Chondrocyte (in vitro differentiated cells): ENCODE measurements around the gene CALCA. TPM values are rescaled to one million over a fixed set of nuclear protein-coding genes. Genes with fewer than 3 reads are reported as not detected.

Experiments
- DNase-seq: peaks from one replicate; pipeline ENCODE4 v3.0.0; 2021; ENCODE audit warnings: mixed read lengths, low spot score
- H3K27ac Mint-ChIP-seq: one replicate; pipeline ENCODE4 v1.8.0; 2021; ENCODE audit warnings: mild to moderate bottlenecking, moderate library complexity, mixed read lengths; ENCODE audit not compliant: unreplicated experiment
- H3K27me3 Mint-ChIP-seq: 2 replicates; pipeline ENCODE4 v1.8.0; 2021; ENCODE audit warnings: low read depth, mixed read lengths
- H3K36me3 Mint-ChIP-seq: 2 replicates; pipeline ENCODE4 v1.8.0; 2021; ENCODE audit warnings: low read depth, mixed read lengths
- H3K4me1 Mint-ChIP-seq: 2 replicates; pipeline ENCODE4 v1.8.0; 2021; ENCODE audit warnings: low read depth, mild to moderate bottlenecking, mixed read lengths
- H3K4me3 Mint-ChIP-seq: one replicate; pipeline ENCODE4 v1.8.0; 2021; ENCODE audit warnings: mild to moderate bottlenecking, moderate library complexity, mixed read lengths; ENCODE audit not compliant: unreplicated experiment
- H3K9me3 Mint-ChIP-seq: 2 replicates; pipeline ENCODE4 v1.8.0; 2021; ENCODE audit warnings: low read depth, mixed read lengths
- total RNA-seq: library from RNA; stranded (reverse); gene quantifications from 3 replicates; pipeline ENCODE4 v1.2.1, GENCODE V29; 2021
- TF ChIP-seq, protein P1 (sequence below): fragments of 200-600 bp; sonication (generic); IDR thresholded peaks from 2 replicates; pipeline ENCODE4 v1.5.0; 2021; ENCODE audit warnings: antibody characterized with exemption, mild to moderate bottlenecking, moderate library complexity

Gene CALCA
- total RNA-seq, 1 donor from 2014 or later = not detected

- DNase-seq = no peak
- H3K4me3 Mint-ChIP-seq = no peak overlapping the region
- no peaks in the 10 kb centered on the region for H3K36me3 Mint-ChIP-seq
- TF ChIP-seq, protein P1, sequence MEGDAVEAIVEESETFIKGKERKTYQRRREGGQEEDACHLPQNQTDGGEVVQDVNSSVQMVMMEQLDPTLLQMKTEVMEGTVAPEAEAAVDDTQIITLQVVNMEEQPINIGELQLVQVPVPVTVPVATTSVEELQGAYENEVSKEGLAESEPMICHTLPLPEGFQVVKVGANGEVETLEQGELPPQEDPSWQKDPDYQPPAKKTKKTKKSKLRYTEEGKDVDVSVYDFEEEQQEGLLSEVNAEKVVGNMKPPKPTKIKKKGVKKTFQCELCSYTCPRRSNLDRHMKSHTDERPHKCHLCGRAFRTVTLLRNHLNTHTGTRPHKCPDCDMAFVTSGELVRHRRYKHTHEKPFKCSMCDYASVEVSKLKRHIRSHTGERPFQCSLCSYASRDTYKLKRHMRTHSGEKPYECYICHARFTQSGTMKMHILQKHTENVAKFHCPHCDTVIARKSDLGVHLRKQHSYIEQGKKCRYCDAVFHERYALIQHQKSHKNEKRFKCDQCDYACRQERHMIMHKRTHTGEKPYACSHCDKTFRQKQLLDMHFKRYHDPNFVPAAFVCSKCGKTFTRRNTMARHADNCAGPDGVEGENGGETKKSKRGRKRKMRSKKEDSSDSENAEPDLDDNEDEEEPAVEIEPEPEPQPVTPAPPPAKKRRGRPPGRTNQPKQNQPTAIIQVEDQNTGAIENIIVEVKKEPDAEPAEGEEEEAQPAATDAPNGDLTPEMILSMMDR = no peak
- peaks cover 11% of the 10 kb centered on the region for H3K27me3 Mint-ChIP-seq
- no peaks in the 10 kb centered on the region for H3K9me3 Mint-ChIP-seq
- no peak overlapping the region for H3K27ac Mint-ChIP-seq
- no peaks in the 10 kb centered on the region for H3K4me1 Mint-ChIP-seq
These were observed 16.0 kb downstream of the CALCA start for GRCh38 chr11:14956111-14956510.

- TF ChIP-seq, protein P1 = no peak
These were observed 17.6 kb downstream of the CALCA start for GRCh38 chr11:14954581-14954980.

GRCh38 chr11:14953904-14954303 is 18.2 kb downstream of the CALCA start:
- no peak overlapping the region for H3K27ac Mint-ChIP-seq
- no peaks in the 10 kb centered on the region for H3K36me3 Mint-ChIP-seq
- H3K27me3 Mint-ChIP-seq = peaks cover 11% of the 10 kb centered on the region
- H3K4me3 Mint-ChIP-seq = no peak overlapping the region
- TF ChIP-seq, protein P1 = no peak
- no peaks in the 10 kb centered on the region for H3K9me3 Mint-ChIP-seq
- no peaks in the 10 kb centered on the region for H3K4me1 Mint-ChIP-seq
- DNase-seq = no peak

More at GRCh38 chr11:14954581-14954980, 17.6 kb downstream of the CALCA start:
- H3K4me1 Mint-ChIP-seq = no peaks in the 10 kb centered on the region
- H3K27me3 Mint-ChIP-seq = peaks cover 11% of the 10 kb centered on the region
- no peak overlapping the region for H3K4me3 Mint-ChIP-seq
- DNase-seq = no peak
- H3K27ac Mint-ChIP-seq = no peak overlapping the region
- no peaks in the 10 kb centered on the region for H3K36me3 Mint-ChIP-seq
- no peaks in the 10 kb centered on the region for H3K9me3 Mint-ChIP-seq

DNA sequence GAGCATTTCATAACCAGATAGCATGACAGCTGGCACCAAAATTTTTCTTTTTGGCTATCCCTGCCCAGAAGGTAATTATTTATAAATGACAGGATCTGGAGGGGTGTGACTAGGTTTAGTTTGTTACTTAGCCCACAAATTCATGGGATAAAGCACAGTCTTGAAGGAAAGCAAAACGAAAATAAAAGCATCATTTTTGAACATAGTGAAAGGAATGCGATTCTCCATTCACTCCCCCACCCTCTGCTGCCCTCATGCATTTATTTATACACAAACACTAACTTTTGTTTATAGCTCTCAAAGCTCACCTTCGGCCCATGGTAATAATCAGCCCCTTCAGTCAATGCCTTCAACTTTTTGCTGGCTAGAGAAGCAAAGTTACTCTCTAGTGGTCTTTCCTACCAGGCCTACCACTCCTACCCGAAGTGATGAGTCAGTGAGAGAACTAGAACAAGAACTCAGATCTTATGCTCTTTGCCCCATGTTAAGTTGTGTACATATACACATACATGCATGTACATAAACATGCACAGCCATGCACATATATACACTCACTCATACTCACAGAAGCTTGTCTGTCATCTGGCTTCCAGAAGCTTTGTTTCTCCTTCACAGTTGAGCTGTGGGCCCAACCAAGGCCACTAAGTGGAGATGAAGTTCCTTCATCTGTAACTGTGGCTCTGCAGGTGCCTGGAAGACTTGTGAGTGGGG is 22.6 kb downstream of the CALCA start:
- TF ChIP-seq, protein P1 = no peak

GRCh38 chr11:14942745-14943144 is 29.4 kb downstream of the CALCA start:
- Mint-ChIP-seq H3K27ac (no peak overlapping the region), H3K4me1 (no peaks in the 10 kb centered on the region), H3K36me3 (no peaks in the 10 kb centered on the region), H3K4me3 (no peak overlapping the region), H3K9me3 (peaks cover 2% of the 10 kb centered on the region), H3K27me3 (peaks cover 6% of the 10 kb centered on the region)
- no peak for DNase-seq
- TF ChIP-seq, protein P1 = no peak

More for the DNA sequence above, 22.6 kb downstream of the CALCA start:
- peaks cover 2% of the 10 kb centered on the region for H3K9me3 Mint-ChIP-seq
- no peaks in the 10 kb centered on the region for H3K36me3 Mint-ChIP-seq
- H3K4me3 Mint-ChIP-seq = no peak overlapping the region
- DNase-seq = no peak
- H3K4me1 Mint-ChIP-seq = no peaks in the 10 kb centered on the region
- peaks cover 4% of the 10 kb centered on the region for H3K27me3 Mint-ChIP-seq
- H3K27ac Mint-ChIP-seq = no peak overlapping the region
